Activated T-helper 17 cell treated with anti-CD3 and anti-CD28 coated beads, Interleukin-2, amount 50 U/mL, for 72 hours (primary cell): Measurements from ENCODE around the gene EXD1. TPM values are rescaled to one million over a fixed set of nuclear protein-coding genes. Genes with fewer than 3 reads are reported as not detected.
A peak's percentile ranks its signal among the peaks of the same experiment; 100 is the strongest.
"Not testable (repeated sequence)": the region's sequence is repeated elsewhere in the genome, so short reads cannot be mapped to it uniquely, and the experiment has no call there.

ENCODE experiments used
- ATAC-seq: fragments of 150-1000 bp; cut with Tn5 transposase; replicated peaks from 2 replicates; pipeline ENCODE4 v1.10.0; 2021; ENCODE audit warnings: mild to moderate bottlenecking, moderate library complexity
- H3K27ac Mint-ChIP-seq: one replicate; pipeline ENCODE4 v1.8.0; 2022; ENCODE audit warnings: mixed read lengths
- H3K27me3 Mint-ChIP-seq: one replicate; pipeline ENCODE4 v1.8.0; 2022; ENCODE audit warnings: mixed read lengths
- H3K36me3 Mint-ChIP-seq: one replicate; pipeline ENCODE4 v1.8.0; 2022; ENCODE audit warnings: low read depth, mild to moderate bottlenecking, mixed read lengths
- H3K4me1 Mint-ChIP-seq: one replicate; pipeline ENCODE4 v1.8.0; 2022; ENCODE audit warnings: mixed read lengths
- H3K4me3 Mint-ChIP-seq: one replicate; pipeline ENCODE4 v1.8.0; 2022; ENCODE audit warnings: mild to moderate bottlenecking, mixed read lengths
- H3K9me3 Mint-ChIP-seq: one replicate; pipeline ENCODE4 v1.8.0; 2022; ENCODE audit warnings: mixed read lengths
- total RNA-seq, 2 donors: library from RNA; stranded (reverse); gene quantifications; one replicate each; pipeline ENCODE4 v1.2.3, GENCODE V29; 2022

Gene EXD1
- under 1 TPM in 1 of 2 donors, not detected in 1; 0.16 TPM for total RNA-seq

DNA sequence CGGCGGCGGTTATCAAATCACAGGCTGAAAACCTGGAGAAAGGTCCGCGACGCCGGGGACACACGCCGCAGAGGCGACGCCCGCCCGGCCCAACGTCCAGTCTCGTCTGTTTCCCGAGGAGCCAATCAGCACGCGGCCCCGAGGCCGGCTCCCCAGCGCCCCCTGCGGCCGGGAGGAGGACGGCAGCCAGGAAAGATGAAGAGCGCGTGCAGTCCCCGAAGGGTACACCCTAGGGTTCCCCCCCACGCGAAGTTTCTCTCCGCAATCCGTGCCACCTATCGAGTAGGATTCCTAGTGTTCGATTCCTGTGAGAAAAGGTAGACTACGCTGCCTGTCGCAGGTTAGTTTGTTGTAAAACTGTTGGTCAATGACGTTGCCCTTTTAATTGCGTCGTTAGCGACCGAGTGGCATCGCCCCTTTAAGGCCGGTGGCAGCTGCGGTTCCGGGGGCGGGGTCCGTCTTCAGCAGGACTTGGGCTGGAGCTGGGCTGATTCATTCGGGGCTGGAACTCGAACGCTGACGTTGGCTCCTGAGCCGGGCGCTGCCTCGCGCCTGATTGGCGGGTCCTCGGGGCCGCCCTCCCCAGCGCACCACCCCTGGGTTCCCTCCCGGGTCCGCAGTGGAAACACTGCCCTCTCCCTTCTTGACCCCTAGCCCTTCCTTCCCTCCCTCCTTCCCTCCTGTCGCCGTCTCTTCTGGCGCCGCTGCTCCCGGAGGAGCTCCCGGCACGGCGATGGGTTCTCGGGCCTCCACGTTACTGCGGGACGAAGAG is at the start of gene EXD1, which contains the start of gene CHP1:
EXD1 (minus strand) TSS at position 108 of the 772 bp plus-strand sequence. CDS start 4,182 bp downstream, outside the sequence.
CHP1 (plus strand) TSS at position 619 of the 772 bp plus-strand sequence; CDS start at position 734, 115 bp downstream.
- peak within 1 kb of the TSS; percentile 88 for H3K4me3 Mint-ChIP-seq
- H3K27me3 Mint-ChIP-seq: no peaks in the 10 kb centered on the region

GRCh38 chr15:41279535-41280283 is 49.2 kb upstream of the EXD1 start:
- no peak overlapping the region for H3K27ac Mint-ChIP-seq
- H3K4me1 Mint-ChIP-seq: no peaks in the 10 kb centered on the region
- no peak for ATAC-seq
- no peaks in the 10 kb centered on the region for H3K9me3 Mint-ChIP-seq
- H3K27me3 Mint-ChIP-seq: no peaks in the 10 kb centered on the region
- peaks cover 23% of the 10 kb centered on the region for H3K36me3 Mint-ChIP-seq
- no peak overlapping the region for H3K4me3 Mint-ChIP-seq

More for the DNA sequence above, at the start of gene EXD1, which contains the start of gene CHP1:
- peak; percentile 99 for ATAC-seq
- no peaks in the 10 kb centered on the region for H3K9me3 Mint-ChIP-seq
- no peaks in the 10 kb centered on the region for H3K4me1 Mint-ChIP-seq
- peak within 1 kb of the TSS; percentile 87 for H3K27ac Mint-ChIP-seq
- H3K36me3 Mint-ChIP-seq: no peaks in the 10 kb centered on the region

- Mint-ChIP-seq H3K36me3 (peaks cover 16% of the 10 kb centered on the region), H3K27ac (no peak overlapping the region), H3K4me1 (no peaks in the 10 kb centered on the region), H3K9me3 (no peaks in the 10 kb centered on the region), H3K27me3 (no peaks in the 10 kb centered on the region), H3K4me3 (no peak overlapping the region)
- ATAC-seq: no peak
Measured at GRCh38 chr15:41278319-41278718, 47.8 kb upstream of the EXD1 start.

DNA sequence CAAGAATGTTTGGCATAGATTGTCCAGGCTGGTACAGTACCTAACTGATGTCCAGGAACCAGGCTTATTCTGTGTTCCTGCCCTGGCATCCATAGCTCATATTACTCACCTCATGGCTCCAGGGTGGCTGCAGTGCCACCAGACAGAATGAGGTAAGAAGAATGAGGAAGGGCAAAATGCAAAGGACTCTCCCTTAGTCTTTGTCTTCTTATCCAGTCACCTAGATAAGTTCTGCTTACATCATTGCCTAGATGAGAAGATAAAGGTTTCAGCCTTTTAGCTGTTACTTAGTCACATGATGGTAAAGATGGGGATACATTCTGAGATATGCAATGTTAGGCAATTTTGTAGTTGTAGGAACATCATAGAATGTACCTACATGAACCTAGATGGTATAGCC is 46.3 kb upstream of the EXD1 start:
- H3K9me3 Mint-ChIP-seq: no peaks in the 10 kb centered on the region
- peaks cover 18% of the 10 kb centered on the region for H3K36me3 Mint-ChIP-seq
- H3K4me3 Mint-ChIP-seq: no peak overlapping the region
- H3K27ac Mint-ChIP-seq: peak overlapping the region; percentile 38
- no peaks in the 10 kb centered on the region for H3K27me3 Mint-ChIP-seq
- no peaks in the 10 kb centered on the region for H3K4me1 Mint-ChIP-seq
- ATAC-seq: no peak

DNA sequence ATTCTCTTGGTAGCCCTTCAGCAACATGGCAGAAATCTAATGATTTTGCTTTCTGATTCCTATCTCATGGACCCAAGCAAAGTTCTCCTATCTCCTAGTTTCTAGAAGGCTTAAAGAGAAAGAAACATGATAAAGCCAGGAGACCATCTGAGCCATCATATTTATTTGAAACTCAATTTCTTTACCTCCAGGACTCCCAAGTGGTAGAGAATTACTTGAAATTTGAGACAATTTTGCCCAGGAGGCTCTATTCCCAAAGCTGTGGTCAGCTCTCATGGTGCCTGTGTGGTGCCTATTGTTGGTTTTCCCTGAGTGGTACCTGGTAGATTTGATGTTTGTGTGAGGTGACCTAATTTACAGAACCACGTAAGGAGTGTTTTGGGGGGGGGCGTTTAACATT is 39.3 kb upstream of the EXD1 start:
- Mint-ChIP-seq H3K27ac (no peak overlapping the region), H3K9me3 (no peaks in the 10 kb centered on the region), H3K36me3 (peaks cover 34% of the 10 kb centered on the region), H3K4me3 (no peak overlapping the region), H3K27me3 (no peaks in the 10 kb centered on the region), H3K4me1 (no peaks in the 10 kb centered on the region)
- ATAC-seq: no peak

DNA sequence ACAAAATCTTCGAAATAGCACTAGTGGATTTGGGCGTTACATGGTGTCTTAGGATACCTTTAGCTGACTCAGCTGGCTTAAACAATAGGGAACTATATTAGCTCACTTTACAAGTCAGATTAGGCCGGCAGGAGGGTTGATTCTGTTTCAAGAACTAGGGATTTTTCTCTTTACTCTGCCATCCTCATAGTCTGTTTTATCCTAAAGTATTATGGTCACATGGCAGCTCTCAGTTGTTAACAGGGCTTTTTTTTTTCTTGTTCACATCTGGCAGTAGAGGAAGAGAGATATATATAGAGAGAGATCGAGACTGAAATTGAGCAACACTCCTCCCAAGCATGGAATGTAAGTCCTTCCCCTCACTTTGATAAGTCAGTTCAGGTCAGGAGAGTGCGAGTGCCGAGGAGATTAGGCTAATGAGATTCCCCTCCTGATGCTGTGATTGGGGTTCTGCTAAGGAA is 33.4 kb upstream of the EXD1 start:
- Mint-ChIP-seq H3K36me3 (peaks cover 58% of the 10 kb centered on the region), H3K9me3 (no peaks in the 10 kb centered on the region), H3K27ac (no peak overlapping the region), H3K4me1 (no peaks in the 10 kb centered on the region), H3K4me3 (no peak overlapping the region), H3K27me3 (no peaks in the 10 kb centered on the region)
- no peak for ATAC-seq

- H3K9me3 Mint-ChIP-seq: no peaks in the 10 kb centered on the region
- H3K4me3 Mint-ChIP-seq: no peak overlapping the region
- no peaks in the 10 kb centered on the region for H3K27me3 Mint-ChIP-seq
- peaks cover 72% of the 10 kb centered on the region for H3K36me3 Mint-ChIP-seq
- no peak overlapping the region for H3K27ac Mint-ChIP-seq
- no peaks in the 10 kb centered on the region for H3K4me1 Mint-ChIP-seq
- ATAC-seq: no peak
Measured at GRCh38 chr15:41262571-41262970, 32.0 kb upstream of the EXD1 start.

- H3K4me3 Mint-ChIP-seq, H3K27ac Mint-ChIP-seq, H3K27me3 Mint-ChIP-seq, ATAC-seq, H3K4me1 Mint-ChIP-seq, H3K9me3 Mint-ChIP-seq: not testable (repeated sequence)
- peaks cover 67% of the 10 kb centered on the region for H3K36me3 Mint-ChIP-seq
Measured at GRCh38 chr15:41260924-41261323, 30.4 kb upstream of the EXD1 start.

DNA sequence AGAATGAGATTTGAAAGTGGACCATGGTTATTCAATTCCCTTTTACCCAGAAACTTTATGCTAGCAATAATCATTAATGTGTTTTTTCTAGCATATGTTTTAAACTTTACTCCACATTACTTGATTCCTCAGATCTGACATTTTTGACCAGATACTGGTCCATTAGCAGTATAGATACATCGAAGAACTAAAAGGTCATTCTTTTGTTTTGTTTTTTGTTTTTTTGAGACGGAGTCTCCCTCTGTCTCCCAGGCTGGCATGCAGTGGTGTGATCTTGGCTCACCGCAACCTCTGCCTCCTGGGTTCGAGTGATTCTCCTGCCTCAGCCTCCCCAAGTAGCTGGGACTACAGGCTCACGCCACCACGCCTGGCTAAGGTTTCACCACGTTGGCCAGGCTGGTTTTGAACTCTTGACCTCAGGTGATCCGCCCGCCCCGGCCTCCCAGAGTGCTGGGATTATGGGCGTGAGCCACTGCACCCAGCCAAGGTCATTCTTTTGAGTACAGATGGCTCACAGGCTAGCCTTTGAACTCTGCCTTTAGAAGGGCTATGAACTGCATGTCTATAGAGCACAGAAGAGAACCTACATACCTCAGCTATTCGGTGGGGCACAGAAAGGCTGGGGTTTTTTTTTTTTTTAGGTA is 29.1 kb upstream of the EXD1 start:
- H3K27me3 Mint-ChIP-seq: no peaks in the 10 kb centered on the region
- H3K9me3 Mint-ChIP-seq: no peaks in the 10 kb centered on the region
- no peaks in the 10 kb centered on the region for H3K4me1 Mint-ChIP-seq
- no peak for ATAC-seq
- H3K27ac Mint-ChIP-seq: no peak overlapping the region
- H3K36me3 Mint-ChIP-seq: peaks cover 58% of the 10 kb centered on the region
- no peak overlapping the region for H3K4me3 Mint-ChIP-seq

- H3K27ac Mint-ChIP-seq: no peak overlapping the region
- ATAC-seq: no peak
- no peaks in the 10 kb centered on the region for H3K4me1 Mint-ChIP-seq
Measured at GRCh38 chr15:41258750-41259471, 28.4 kb upstream of the EXD1 start.

GRCh38 chr15:41256577-41257038 is 26.1 kb upstream of the EXD1 start:
- peaks cover 45% of the 10 kb centered on the region for H3K36me3 Mint-ChIP-seq
- no peaks in the 10 kb centered on the region for H3K4me1 Mint-ChIP-seq
- no peak overlapping the region for H3K4me3 Mint-ChIP-seq
- H3K27ac Mint-ChIP-seq: no peak overlapping the region
- H3K27me3 Mint-ChIP-seq: no peaks in the 10 kb centered on the region
- no peaks in the 10 kb centered on the region for H3K9me3 Mint-ChIP-seq
- ATAC-seq: no peak

More at GRCh38 chr15:41258750-41259471, 28.4 kb upstream of the EXD1 start:
- Mint-ChIP-seq H3K4me3 (no peak overlapping the region), H3K36me3 (peaks cover 58% of the 10 kb centered on the region), H3K27me3 (no peaks in the 10 kb centered on the region), H3K9me3 (no peaks in the 10 kb centered on the region)

GRCh38 chr15:41256103-41256502 is 25.5 kb upstream of the EXD1 start:
- ATAC-seq: no peak
- H3K27ac Mint-ChIP-seq: no peak overlapping the region
- H3K36me3 Mint-ChIP-seq: peaks cover 43% of the 10 kb centered on the region
- H3K9me3 Mint-ChIP-seq: no peaks in the 10 kb centered on the region
- H3K27me3 Mint-ChIP-seq: no peaks in the 10 kb centered on the region
- H3K4me3 Mint-ChIP-seq: no peak overlapping the region
- H3K4me1 Mint-ChIP-seq: no peaks in the 10 kb centered on the region

DNA sequence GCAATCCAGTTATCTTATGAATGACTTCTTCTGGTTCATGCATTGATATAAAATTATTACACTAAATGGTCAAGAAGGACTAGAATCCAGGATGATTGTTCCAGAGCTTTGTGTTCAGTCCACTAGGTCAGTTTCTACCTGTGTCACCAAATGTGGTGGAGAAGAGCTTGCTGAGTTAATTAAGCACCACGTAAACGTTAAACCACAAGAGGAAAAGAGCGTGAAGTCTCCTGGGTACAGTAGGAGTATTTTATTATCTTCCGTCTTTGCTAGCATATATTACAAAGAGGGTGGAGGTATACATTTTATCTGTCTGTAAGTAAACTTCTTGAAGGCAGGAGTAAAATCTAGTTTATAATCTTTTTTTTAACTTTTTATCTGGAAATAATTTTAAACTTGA is 24.0 kb upstream of the EXD1 start:
- peaks cover 35% of the 10 kb centered on the region for H3K36me3 Mint-ChIP-seq
- no peak for ATAC-seq
- H3K27me3 Mint-ChIP-seq: no peaks in the 10 kb centered on the region
- H3K4me3 Mint-ChIP-seq: no peak overlapping the region
- H3K27ac Mint-ChIP-seq: no peak overlapping the region
- no peaks in the 10 kb centered on the region for H3K9me3 Mint-ChIP-seq
- no peaks in the 10 kb centered on the region for H3K4me1 Mint-ChIP-seq

DNA sequence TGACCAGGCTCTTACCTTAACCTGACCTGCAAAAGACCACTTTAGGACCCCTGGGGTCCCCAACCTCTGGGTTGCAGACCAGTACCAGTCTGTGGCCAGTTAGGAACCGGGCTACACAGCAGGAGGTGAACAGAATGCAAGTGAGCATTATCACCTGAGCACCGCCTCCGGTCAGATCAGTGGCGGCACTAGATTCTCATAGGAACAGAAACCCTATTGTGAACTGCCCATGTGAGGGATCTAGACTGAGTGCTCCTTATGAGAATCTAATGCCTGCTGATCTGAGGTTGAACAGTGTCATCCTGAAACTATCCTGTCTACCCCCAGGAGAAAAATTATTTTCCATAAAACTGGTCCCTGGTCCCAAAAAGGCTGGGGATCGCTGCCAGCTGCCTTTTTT is 20.9 kb upstream of the EXD1 start:
- no peaks in the 10 kb centered on the region for H3K4me1 Mint-ChIP-seq
- no peak for ATAC-seq
- H3K27me3 Mint-ChIP-seq: no peaks in the 10 kb centered on the region
- H3K9me3 Mint-ChIP-seq: no peaks in the 10 kb centered on the region
- H3K27ac Mint-ChIP-seq: no peak overlapping the region
- no peak overlapping the region for H3K4me3 Mint-ChIP-seq
- peaks cover 14% of the 10 kb centered on the region for H3K36me3 Mint-ChIP-seq
